ENCODE results near the gene FAXDC2.

DNA sequence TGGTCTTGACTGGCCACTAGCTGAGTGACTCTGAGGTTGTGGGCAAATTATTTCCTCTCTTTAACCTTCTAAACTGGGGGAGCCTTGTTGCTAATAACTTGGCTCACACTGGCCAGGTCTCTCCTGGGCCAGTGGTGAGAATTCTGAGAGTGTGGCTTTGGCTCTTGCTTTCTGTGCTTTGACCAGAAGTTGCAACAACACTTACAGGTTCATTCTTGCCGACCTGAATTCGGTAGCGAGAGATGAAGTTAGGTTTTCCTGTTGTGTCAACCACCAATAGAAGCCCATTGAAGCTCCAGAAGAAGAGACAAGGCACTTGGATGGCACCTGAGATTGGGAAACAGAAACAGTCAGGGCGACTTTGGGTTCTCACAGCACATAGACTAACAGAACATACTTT, 19.8 kb downstream of the FAXDC2 start:
- TF ChIP-seq POU2F2 (IDR thresholded peaks at IDR 0.05; ENCODE audit: low read depth, low read length), result no peak
- no peak for TF ChIP-seq POLR2A (IDR thresholded peaks at IDR 0.05; ENCODE audit: low read depth, low read length)
- no peak for TF ChIP-seq POLR2AphosphoS5 (IDR thresholded peaks at IDR 0.05; ENCODE audit: low read depth, low read length)
